Calu3 (cell line): ENCODE data around the gene COL13A1. TPM values are rescaled to one million over a fixed set of nuclear protein-coding genes. Genes with fewer than 3 reads are reported as not detected.

ENCODE experiments used
- BruUV-seq: library from RNA; stranded (reverse); fragments of 400-500 nt; replicated peaks from 2 replicates; lab custom pipeline; 2021; lab: Mats Ljungman, UMichigan
- CTCF ChIA-PET: fragments of 300-600 bp; sonication (Branson Sonifier 250); formaldehyde crosslinking; loops from one replicate; lab custom pipeline; 2022; ENCODE audit warnings: antibody characterized with exemption; lab: Charles Lee
- DNase-seq: peaks from one replicate; pipeline ENCODE4 v3.0.0; 2022
- H3K27ac Mint-ChIP-seq: one replicate; pipeline ENCODE4 v1.8.0; 2022; ENCODE audit warnings: mixed read lengths; ENCODE audit not compliant: unreplicated experiment
- H3K27me3 Mint-ChIP-seq: one replicate; pipeline ENCODE4 v1.8.0; 2022; ENCODE audit warnings: mixed read lengths; ENCODE audit not compliant: unreplicated experiment
- H3K36me3 Mint-ChIP-seq: one replicate; pipeline ENCODE4 v1.8.0; 2022; ENCODE audit warnings: mild to moderate bottlenecking, moderate library complexity, mixed read lengths; ENCODE audit not compliant: insufficient read depth, unreplicated experiment
- H3K4me1 Mint-ChIP-seq: one replicate; pipeline ENCODE4 v1.8.0; 2022; ENCODE audit warnings: mild to moderate bottlenecking, low read depth, mixed read lengths; ENCODE audit not compliant: unreplicated experiment
- H3K4me3 Mint-ChIP-seq: one replicate; pipeline ENCODE4 v1.8.0; 2022; ENCODE audit warnings: mild to moderate bottlenecking, low read depth, moderate library complexity, mixed read lengths; ENCODE audit not compliant: unreplicated experiment
- H3K9me3 Mint-ChIP-seq: one replicate; pipeline ENCODE4 v1.8.0; 2022; ENCODE audit warnings: low read depth, mixed read lengths; ENCODE audit not compliant: unreplicated experiment
- CTCF ChIP-seq: fragments of 200-600 bp; IDR thresholded peaks from one replicate; pipeline ENCODE4 v1.8.0; 2022; ENCODE audit warnings: antibody characterized with exemption; ENCODE audit not compliant: unreplicated experiment
- intact Hi-C: fragments of 100-400 bp; cut with micrococcal nuclease; formaldehyde crosslinking; loops from one replicate; pipeline ENCODE4 v1.10.0; 2022; ENCODE audit not compliant: unreplicated experiment
- total RNA-seq: library from RNA; stranded (reverse); gene quantifications from 2 replicates; pipeline ENCODE4 v1.2.3, GENCODE V29; 2022

The COL13A1 gene
- total RNA-seq, 1 experiment from 2014 or later = 0.24 TPM

GRCh38 chr10:69838853-69839252, 37.1 kb downstream of the COL13A1 start:
- Mint-ChIP-seq H3K27ac (no peak overlapping the region), H3K4me1 (peaks cover 13% of the 10 kb centered on the region), H3K36me3 (no peaks in the 10 kb centered on the region), H3K9me3 (no peaks in the 10 kb centered on the region), H3K4me3 (no peak overlapping the region), H3K27me3 (peaks cover 77% of the 10 kb centered on the region)
- no peak for DNase-seq
- CTCF ChIA-PET = interaction anchor here (1.1 kb wide), 1 partner anchor 89 kb away, joined by 3 read pairs; no protein-coding TSS in a partner anchor
- intact Hi-C loops = no loop called here
- BruUV-seq = no TSS peak
- TF ChIP-seq CTCF = no peak

- Mint-ChIP-seq H3K27ac (no peak overlapping the region), H3K9me3 (no peaks in the 10 kb centered on the region), H3K27me3 (peaks cover 77% of the 10 kb centered on the region), H3K4me1 (peaks cover 13% of the 10 kb centered on the region), H3K36me3 (no peaks in the 10 kb centered on the region), H3K4me3 (no peak overlapping the region)
- TF ChIP-seq CTCF = no peak
- no TSS peak for BruUV-seq
- CTCF ChIA-PET = interaction anchor here (0.5 to 1.1 kb wide), 3 partner anchors 75 to 110 kb away, joined by 3 to 15 read pairs (median 4); no protein-coding TSS in a partner anchor
- no peak for DNase-seq
- intact Hi-C loops = no loop called here
Measured at GRCh38 chr10:69839696-69840345, 38.1 kb downstream of the COL13A1 start.

- intact Hi-C loops = no loop called here
- H3K9me3 Mint-ChIP-seq = no peaks in the 10 kb centered on the region
- H3K36me3 Mint-ChIP-seq = no peaks in the 10 kb centered on the region
- BruUV-seq = no TSS peak
- no peak for DNase-seq
- no peak overlapping the region for H3K4me3 Mint-ChIP-seq
- peaks cover 13% of the 10 kb centered on the region for H3K4me1 Mint-ChIP-seq
- H3K27me3 Mint-ChIP-seq = peaks cover 77% of the 10 kb centered on the region
- CTCF ChIA-PET = no interaction called here
- H3K27ac Mint-ChIP-seq = no peak overlapping the region
- no peak for TF ChIP-seq CTCF
Measured at GRCh38 chr10:69840773-69841172, 39.1 kb downstream of the COL13A1 start.

- H3K4me1 Mint-ChIP-seq = peaks cover 13% of the 10 kb centered on the region
- H3K36me3 Mint-ChIP-seq = no peaks in the 10 kb centered on the region
- CTCF ChIA-PET = no interaction called here
- BruUV-seq = no TSS peak
- H3K27me3 Mint-ChIP-seq = peaks cover 81% of the 10 kb centered on the region
- no peaks in the 10 kb centered on the region for H3K9me3 Mint-ChIP-seq
- DNase-seq = no peak
- no peak overlapping the region for H3K4me3 Mint-ChIP-seq
- intact Hi-C loops = no loop called here
- TF ChIP-seq CTCF = no peak
- H3K27ac Mint-ChIP-seq = no peak overlapping the region
Measured at GRCh38 chr10:69842020-69842419, 40.3 kb downstream of the COL13A1 start.
